Measurements from ENCODE around the gene CYP2E1.
"Not testable (repeated sequence)": the region's sequence is repeated elsewhere in the genome, so short reads cannot be mapped to it uniquely, and the experiment has no call there.

Gene CYP2E1

GRCh38 chr10:133527771-133528271 is 658 bp downstream of the CYP2E1 start:
- H3K27ac ChIP-seq = no peak overlapping the region
- no peak for DNase-seq (ENCODE audit: low read depth, low spot score)

GRCh38 chr10:133528296-133528844 is 1.2 kb downstream of the CYP2E1 start:
- no peak overlapping the region for H3K27ac ChIP-seq
- no peak for DNase-seq (ENCODE audit: low read depth, low spot score)

GRCh38 chr10:133528845-133529575 is 1.8 kb downstream of the CYP2E1 start:
- H3K27ac ChIP-seq = no peak overlapping the region
- no peak for DNase-seq (ENCODE audit: low read depth, low spot score)

GRCh38 chr10:133529576-133529946 is 2.4 kb downstream of the CYP2E1 start:
- no peak overlapping the region for H3K27ac ChIP-seq
- DNase-seq (ENCODE audit: low read depth, low spot score) = no peak

GRCh38 chr10:133530506-133530905 is 3.3 kb downstream of the CYP2E1 start:
- no peak overlapping the region for H3K27ac ChIP-seq

GRCh38 chr10:133532871-133533270 is 5.7 kb downstream of the CYP2E1 start:
- H3K27ac ChIP-seq = no peak overlapping the region
- DNase-seq (ENCODE audit: low read depth, low spot score) = no peak

More at GRCh38 chr10:133530506-133530905, 3.3 kb downstream of the CYP2E1 start:
- no peak for DNase-seq (ENCODE audit: low read depth, low spot score)

GRCh38 chr10:133534417-133534816 is 7.3 kb downstream of the CYP2E1 start:
- no peak overlapping the region for H3K27ac ChIP-seq
- no peak for DNase-seq (ENCODE audit: low read depth, low spot score)

GRCh38 chr10:133536198-133536597 is 9.0 kb downstream of the CYP2E1 start:
- no peak overlapping the region for H3K27ac ChIP-seq
- DNase-seq (ENCODE audit: low read depth, low spot score) = no peak

GRCh38 chr10:133537546-133538545 is 10.7 kb downstream of the CYP2E1 start:
- no peak overlapping the region for H3K27ac ChIP-seq
- no peak for DNase-seq (ENCODE audit: low read depth, low spot score)

GRCh38 chr10:133541441-133541975 is 14.3 kb downstream of the CYP2E1 start:
- not testable (repeated sequence) for DNase-seq (ENCODE audit: low read depth, low spot score); H3K27ac ChIP-seq

GRCh38 chr10:133544506-133544905 is 17.3 kb downstream of the CYP2E1 start:
- H3K27ac ChIP-seq = no peak overlapping the region
- DNase-seq (ENCODE audit: low read depth, low spot score) = no peak

GRCh38 chr10:133554600-133554999 is 27.4 kb downstream of the CYP2E1 start:
- DNase-seq (ENCODE audit: low read depth, low spot score) = no peak
- H3K27ac ChIP-seq = no peak overlapping the region

GRCh38 chr10:133555521-133555920 is 28.4 kb downstream of the CYP2E1 start:
- H3K27ac ChIP-seq = no peak overlapping the region
- DNase-seq (ENCODE audit: low read depth, low spot score) = no peak

- no peak for DNase-seq (ENCODE audit: low read depth, low spot score)
- H3K27ac ChIP-seq = no peak overlapping the region
Measured at GRCh38 chr10:133557381-133557780, 30.2 kb downstream of the CYP2E1 start.

- no peak for DNase-seq (ENCODE audit: low read depth, low spot score)
- H3K27ac ChIP-seq = no peak overlapping the region
Measured at GRCh38 chr10:133559216-133559615, 32.1 kb downstream of the CYP2E1 start.

- no peak for DNase-seq (ENCODE audit: low read depth, low spot score)
- H3K27ac ChIP-seq = no peak overlapping the region
Measured at GRCh38 chr10:133564816-133565215, 37.7 kb downstream of the CYP2E1 start.

- no peak within 1 kb of the TSS for H3K27ac ChIP-seq
- no peak for DNase-seq (ENCODE audit: low read depth, low spot score)
Measured at GRCh38 chr10:133565441-133566294, 38.5 kb downstream of the CYP2E1 start, which contains the start of gene SYCE1. Gene SYCE1, minus strand, starts transcription at chr10:133565583. Its CDS starts 54 bp downstream, at chr10:133565529.

GRCh38 chr10:133567119-133567518 is 40.0 kb downstream of the CYP2E1 start:
- no peak overlapping the region for H3K27ac ChIP-seq
- no peak for DNase-seq (ENCODE audit: low read depth, low spot score)

- H3K27ac ChIP-seq = no peak overlapping the region
- no peak for DNase-seq (ENCODE audit: low read depth, low spot score)
Measured at GRCh38 chr10:133567609-133568286, 40.6 kb downstream of the CYP2E1 start.
